Panc1 (cell line): ENCODE measurements around the gene TMEM51. TPM values are rescaled to one million over a fixed set of nuclear protein-coding genes. Genes with fewer than 3 reads are reported as not detected.

Experiments used
- ATAC-seq: fragments of 200-7000 bp; cut with Tn5 transposase; 2 replicates; pipeline ENCODE4 v1.9.1; 2020; ENCODE audit warnings: mild to moderate bottlenecking, moderate library complexity
- BruUV-seq: library from RNA; stranded (reverse); fragments of 400-500 nt; replicated peaks from 2 replicates; lab custom pipeline; 2021; lab: Mats Ljungman, UMichigan
- CTCF ChIA-PET: fragments of 300-600 bp; sonication (Branson Sonifier 250); formaldehyde crosslinking; loops from one replicate; lab custom pipeline; 2022; ENCODE audit warnings: antibody characterized with exemption; lab: Charles Lee
- POLR2A ChIA-PET: fragments of 300-600 bp; sonication (Branson Sonifier 250); formaldehyde crosslinking; loops from one replicate; lab custom pipeline; 2022; ENCODE audit warnings: antibody characterized with exemption; lab: Charles Lee
- DNase-seq: peaks from one replicate; pipeline ENCODE4 v3.0.0-alpha.2; 2010; ENCODE audit warnings: low read depth, low spot score
- H3K27ac ChIP-seq: 2 replicates; pipeline ENCODE4 v1.5.1; 2011; ENCODE audit warnings: mild to moderate bottlenecking, low read length, inconsistent platforms
- H3K27me3 ChIP-seq: fragments of 200-500 bp; sonication (Bioruptor generic); 2 replicates; pipeline ENCODE4 v1.6.0; 2014; ENCODE audit warnings: low read length, inconsistent platforms; ENCODE audit not compliant: control insufficient read depth, insufficient read depth
- H3K36me3 ChIP-seq: fragments of 200-500 bp; sonication (Bioruptor generic); 2 replicates; pipeline ENCODE4 v1.5.1; 2014; ENCODE audit warnings: inconsistent platforms, mild to moderate bottlenecking, low read length, moderate library complexity; ENCODE audit not compliant: control insufficient read depth, insufficient read depth
- H3K4me1 ChIP-seq: 2 replicates; pipeline ENCODE4 v1.5.1; 2011; ENCODE audit warnings: inconsistent platforms, mild to moderate bottlenecking, low read length, moderate library complexity; ENCODE audit not compliant: control insufficient read depth, insufficient read depth
- H3K4me3 ChIP-seq, 2 experiments: 2 replicates each; pipeline ENCODE4 v1.5.1; 2011 to 2012; ENCODE audit warnings: low read depth in 2 of 2, low read length in 2 of 2, mild to moderate bottlenecking in 2 of 2, inconsistent platforms in 1 of 2, moderate library complexity in 1 of 2
- H3K9me3 ChIP-seq: fragments of 200-500 bp; sonication (Bioruptor generic); 2 replicates; pipeline ENCODE4 v1.5.1; 2014; ENCODE audit warnings: low read depth, mild to moderate bottlenecking, inconsistent platforms, low read length, moderate library complexity; ENCODE audit not compliant: control insufficient read depth, insufficient read depth
- CTCF ChIP-seq: fragments of 450-650 bp; IDR thresholded peaks from 2 replicates; pipeline ENCODE4 v1.5.1; 2017; ENCODE audit warnings: mild to moderate bottlenecking
- POLR2AphosphoS5 ChIP-seq: IDR thresholded peaks from 2 replicates; pipeline ENCODE4 v1.6.1; 2012; ENCODE audit warnings: mild to moderate bottlenecking, low read depth, low read length, moderate library complexity
- REST ChIP-seq, 2 experiments: IDR thresholded peaks; 2 replicates each; pipeline ENCODE4 v1.6.1; 2011 to 2012; ENCODE audit warnings: low read depth in 2 of 2, control low read depth in 1 of 2, low read length in 1 of 2, mild to moderate bottlenecking in 1 of 2, moderate library complexity in 1 of 2; ENCODE audit not compliant: insufficient read depth in 1 of 2
- SIN3A ChIP-seq: IDR thresholded peaks from 2 replicates; pipeline ENCODE4 v1.6.1; 2012; ENCODE audit warnings: low read depth, mild to moderate bottlenecking, low read length, moderate library complexity, borderline replicate concordance; ENCODE audit not compliant: insufficient read depth
- TCF7L2 ChIP-seq: IDR thresholded peaks from 2 replicates; pipeline ENCODE4 v1.6.1; 2011; ENCODE audit warnings: mild to moderate bottlenecking, low read depth, low read length, inconsistent platforms
- in situ Hi-C: cut with HindIII; loops from 2 replicates; pipeline ENCODE4 v1.10.0; 2016; ENCODE audit warnings: low sequenced_read_pairs, low pct_unique_long_range_greater_than_20kb
- intact Hi-C: fragments of 100-400 bp; cut with micrococcal nuclease; formaldehyde crosslinking; loops from one replicate; pipeline ENCODE4 v1.10.0; 2022; ENCODE audit not compliant: unreplicated experiment
- total RNA-seq: library from RNA; stranded (reverse); gene quantifications from one replicate; pipeline ENCODE4 v1.2.1, GENCODE V29; 2021; ENCODE audit not compliant: unreplicated experiment

The TMEM51 gene
- total RNA-seq, 1 experiment from 2014 or later: 25.8 TPM

GRCh38 chr1:15124362-15125100 is 29.0 kb upstream of the TMEM51 start:
- H3K4me3 ChIP-seq: no peak overlapping the region
- BruUV-seq: no TSS peak
- POLR2A ChIA-PET: no interaction called here
- no peaks in the 10 kb centered on the region for H3K36me3 ChIP-seq
- no peak for ATAC-seq
- H3K27ac ChIP-seq: no peak overlapping the region
- no peak for TF ChIP-seq POLR2AphosphoS5
- no peak for TF ChIP-seq CTCF
- TF ChIP-seq TCF7L2: no peak
- TF ChIP-seq REST (IDR thresholded peaks at IDR 0.05; ENCODE audit: insufficient read depth in 1 of 2, low read depth in 2 of 2, low read length in 1 of 2): no peak
- no peak for TF ChIP-seq SIN3A
- H3K9me3 ChIP-seq: no peaks in the 10 kb centered on the region
- CTCF ChIA-PET: no interaction called here
- no peaks in the 10 kb centered on the region for H3K4me1 ChIP-seq
- peaks cover 3% of the 10 kb centered on the region; the same call in 1 of the 2 replicates for H3K27me3 ChIP-seq
- in situ Hi-C loops (no loop called here), intact Hi-C loops (loop anchor here (10.0 kb wide), 1 partner anchor 60 kb away; no protein-coding TSS in a partner anchor)
- DNase-seq: no peak

GRCh38 chr1:15125101-15125745 is 28.3 kb upstream of the TMEM51 start:
- no TSS peak for BruUV-seq
- peaks cover 3% of the 10 kb centered on the region; the same call in 1 of the 2 replicates for H3K27me3 ChIP-seq
- DNase-seq (no peak), ATAC-seq (no peak)
- no peak overlapping the region for H3K4me3 ChIP-seq
- intact Hi-C loops: loop anchor here (10.0 kb wide), 1 partner anchor 60 kb away; no protein-coding TSS in a partner anchor
- H3K9me3 ChIP-seq: no peaks in the 10 kb centered on the region
- no peaks in the 10 kb centered on the region for H3K4me1 ChIP-seq
- no peak overlapping the region for H3K27ac ChIP-seq
- POLR2A ChIA-PET: no interaction called here
- no peaks in the 10 kb centered on the region for H3K36me3 ChIP-seq
- no peak for TF ChIP-seq REST (IDR thresholded peaks at IDR 0.05; ENCODE audit: insufficient read depth in 1 of 2, low read depth in 2 of 2, low read length in 1 of 2)
- no peak for TF ChIP-seq SIN3A
- no peak for TF ChIP-seq TCF7L2
- no peak for TF ChIP-seq CTCF
- TF ChIP-seq POLR2AphosphoS5: no peak
- in situ Hi-C loops: no loop called here
- CTCF ChIA-PET: no interaction called here
